Activated CD8-positive, alpha-beta memory T cell treated with anti-CD3 and anti-CD28 coated beads, Interleukin-2, amount 50 U/mL, for 1 hour (primary cell): Measurements from ENCODE around the gene CCAR1.
"Not testable (repeated sequence)": the region's sequence is repeated elsewhere in the genome, so short reads cannot be mapped to it uniquely, and the experiment has no call there.

Experiments
- DNase-seq: peaks from one replicate; pipeline ENCODE4 v3.0.0-alpha.2; 2020; ENCODE audit errors: extremely low read depth

CCAR1 gene

DNA sequence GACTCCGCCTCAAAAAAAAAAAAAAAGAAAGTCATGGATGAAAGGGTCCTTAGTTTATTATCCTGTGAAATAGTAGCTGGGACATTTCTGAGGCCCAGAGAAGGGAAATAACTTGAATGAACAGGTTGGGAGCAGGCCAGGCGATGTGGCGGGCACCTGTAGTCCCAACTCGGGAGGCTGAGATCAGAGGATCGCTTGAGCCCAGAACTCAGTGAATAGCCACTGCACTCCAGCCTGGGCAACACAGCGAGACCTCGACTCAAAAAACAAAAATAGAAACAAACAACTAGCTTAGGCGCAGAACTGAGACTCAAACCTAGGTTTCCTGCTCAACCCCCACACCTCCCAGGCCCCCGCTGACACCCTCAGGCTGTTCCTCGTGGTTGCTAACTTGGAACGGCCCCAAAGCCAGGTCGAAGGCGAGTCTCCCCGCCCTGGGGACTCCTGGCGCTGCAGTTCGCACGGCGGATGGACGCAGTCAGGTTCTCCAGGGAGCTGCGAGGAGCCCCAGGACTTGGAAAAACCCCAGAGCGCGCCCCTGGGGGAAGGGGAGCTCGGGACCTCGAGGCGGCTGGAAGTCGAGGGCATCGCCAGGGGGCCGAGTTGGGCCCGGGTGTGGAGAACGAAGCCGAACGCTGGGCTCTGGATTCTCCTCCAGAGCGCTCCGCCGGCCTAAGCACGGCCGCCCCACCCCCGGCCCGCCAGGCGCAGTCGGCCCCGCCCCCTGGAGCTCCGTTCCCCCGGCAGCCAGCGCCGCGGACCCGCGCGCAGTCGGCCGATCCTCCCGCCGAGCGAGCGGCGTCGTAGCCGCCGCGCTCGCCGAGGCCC, 105.9 kb downstream of the CCAR1 start, which contains the start of gene STOX1:
Gene STOX1 (plus strand): TSS at position 768 of the 828 bp plus-strand sequence. CDS start 93 bp downstream, outside the sequence.
- no peak for DNase-seq

- not testable (repeated sequence) for DNase-seq
Measured at GRCh38 chr10:68827592-68827959, 106.5 kb downstream of the CCAR1 start.

GRCh38 chr10:68828083-68828601, 107.1 kb downstream of the CCAR1 start:
- not testable (repeated sequence) for DNase-seq

DNA sequence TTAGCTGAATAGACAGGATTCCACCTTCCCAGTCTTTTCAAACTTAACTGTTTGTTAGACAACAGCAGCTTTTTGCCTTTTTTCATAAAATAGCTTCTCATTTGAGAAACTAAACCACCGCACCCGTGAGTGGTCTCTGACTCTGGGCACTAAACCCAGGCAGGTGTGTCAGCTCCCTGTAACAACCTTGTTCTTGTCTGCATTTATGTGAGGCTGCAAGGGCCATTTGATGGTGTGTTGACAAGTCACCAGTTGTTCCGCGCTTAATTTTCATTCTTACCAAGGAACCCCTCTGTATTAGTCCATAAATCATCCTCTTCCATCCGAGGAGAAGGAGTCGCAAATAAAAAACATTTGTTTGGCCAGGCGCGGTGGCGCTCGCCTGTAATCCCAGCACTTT, 107.8 kb downstream of the CCAR1 start:
- no peak for DNase-seq

- DNase-seq: no peak
Measured at GRCh38 chr10:68829521-68829920, 108.5 kb downstream of the CCAR1 start.

DNA sequence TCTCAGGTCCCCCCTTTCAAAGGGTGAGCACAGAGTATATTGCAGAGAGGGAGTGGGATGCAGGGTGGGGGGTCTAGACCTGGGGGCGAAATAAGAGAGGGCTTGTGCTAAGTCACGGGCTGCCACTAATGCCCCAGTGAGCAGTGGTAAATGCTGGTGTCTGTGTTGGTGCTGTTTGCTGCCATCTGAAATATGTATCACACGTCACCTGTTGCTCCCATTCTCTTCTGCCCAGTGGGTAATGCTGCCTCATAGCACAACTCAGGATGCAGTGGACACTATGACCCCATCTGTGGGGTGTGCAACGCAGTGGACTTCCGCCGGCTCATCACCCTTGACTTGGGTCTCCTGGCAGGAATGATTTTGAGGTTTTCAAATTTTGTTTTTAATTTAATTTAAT, 108.9 kb downstream of the CCAR1 start:
- DNase-seq: no peak

GRCh38 chr10:68831961-68832455, 111.0 kb downstream of the CCAR1 start:
- DNase-seq: no peak

GRCh38 chr10:68832601-68833000, 111.6 kb downstream of the CCAR1 start:
- DNase-seq: no peak

DNA sequence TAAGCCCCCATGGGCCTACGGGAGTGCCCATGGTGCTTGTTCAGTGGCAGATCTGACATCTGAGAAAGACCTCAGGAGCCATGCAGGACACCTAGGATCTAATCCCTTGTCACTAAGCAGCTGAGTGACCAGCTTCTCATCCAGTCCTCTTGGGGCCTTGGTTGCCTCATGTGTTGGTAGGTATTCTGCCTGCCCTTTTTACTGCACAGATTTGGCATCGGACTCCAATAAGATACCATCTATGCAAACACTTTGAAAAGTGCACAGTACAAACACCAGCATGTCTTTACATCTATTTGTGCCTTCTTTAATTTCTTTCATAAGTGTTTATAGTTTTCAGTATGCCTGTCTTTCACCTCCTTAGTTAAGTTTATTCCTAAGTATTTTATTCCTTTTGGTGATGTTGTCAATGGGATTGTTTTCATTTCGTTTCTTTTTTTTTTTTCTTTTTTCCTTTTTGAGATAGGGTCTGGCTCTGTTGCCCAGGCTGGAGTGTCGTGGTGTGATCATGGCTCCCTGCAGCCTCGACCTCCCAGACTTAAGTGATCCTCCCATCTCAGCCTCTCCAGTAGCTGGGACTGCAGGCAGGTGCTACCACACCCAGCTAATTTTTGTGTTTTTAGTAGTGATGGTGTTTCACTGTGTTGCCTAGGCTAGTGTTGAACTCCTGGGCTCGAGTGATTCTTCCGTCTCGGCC, 116.7 kb downstream of the CCAR1 start:
- no peak for DNase-seq

DNA sequence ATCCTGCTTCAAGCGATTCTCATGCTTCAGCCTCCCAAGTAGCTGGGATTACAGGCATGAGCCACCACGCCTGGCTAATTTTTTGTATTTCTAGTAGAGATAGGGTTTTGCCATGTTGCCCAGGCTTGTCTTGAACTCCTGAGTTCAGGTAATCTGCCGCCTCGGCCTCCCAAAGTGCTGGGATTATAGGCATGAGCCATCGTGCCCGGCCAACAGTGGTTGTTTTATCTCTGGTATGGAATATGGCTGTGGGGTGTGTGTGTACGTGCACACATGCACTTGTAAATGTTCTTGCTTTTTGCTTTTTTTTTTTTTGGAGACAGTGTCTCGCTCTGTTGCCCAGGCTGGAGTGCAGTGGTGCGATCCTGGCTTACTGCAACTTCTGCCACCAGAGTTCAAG, 119.6 kb downstream of the CCAR1 start:
- DNase-seq: not testable (repeated sequence)
